Activated T-helper 1 cell treated with Interleukin-2 at 50 U/mL for 16 hours (primary cell): ENCODE measurements around the gene UGT1A9.
"Not testable (repeated sequence)": the region's sequence is repeated elsewhere in the genome, so short reads cannot be mapped to it uniquely, and the experiment has no call there.

Source experiments
- DNase-seq: peaks from one replicate; pipeline ENCODE4 v3.0.0-alpha.2; 2020; ENCODE audit warnings: low read depth

UGT1A9 gene

GRCh38 chr2:233671290-233672161 lies at the start of gene UGT1A9:
UGT1A9 (plus strand) TSS chr2:233671898; CDS start chr2:233671935, 37 bp downstream.
- no peak for DNase-seq

GRCh38 chr2:233627331-233628025 lies 44.2 kb upstream of the UGT1A9 start:
- DNase-seq = no peak

DNA sequence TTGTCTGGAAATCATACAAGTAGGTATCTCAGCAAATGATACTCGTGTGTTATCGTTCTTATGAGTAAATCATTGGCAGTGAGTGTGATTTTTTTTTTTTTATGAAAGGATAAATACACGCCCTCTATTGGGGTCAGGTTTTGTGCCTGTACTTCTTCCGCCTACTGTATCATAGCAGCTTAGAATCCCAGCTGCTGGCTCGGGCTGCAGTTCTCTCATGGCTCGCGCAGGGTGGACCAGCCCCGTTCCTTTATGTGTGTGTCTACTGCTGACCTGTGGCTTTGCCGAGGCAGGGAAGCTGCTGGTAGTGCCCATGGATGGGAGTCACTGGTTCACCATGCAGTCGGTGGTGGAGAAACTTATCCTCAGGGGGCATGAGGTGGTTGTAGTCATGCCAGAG lies 35.4 kb upstream of the UGT1A9 start, which contains the start of gene UGT1A10:
Gene UGT1A10 (plus strand): TSS at position 143 of the 400 bp plus-strand sequence. CDS start 75 bp downstream, at position 218.
- not testable (repeated sequence) for DNase-seq

DNA sequence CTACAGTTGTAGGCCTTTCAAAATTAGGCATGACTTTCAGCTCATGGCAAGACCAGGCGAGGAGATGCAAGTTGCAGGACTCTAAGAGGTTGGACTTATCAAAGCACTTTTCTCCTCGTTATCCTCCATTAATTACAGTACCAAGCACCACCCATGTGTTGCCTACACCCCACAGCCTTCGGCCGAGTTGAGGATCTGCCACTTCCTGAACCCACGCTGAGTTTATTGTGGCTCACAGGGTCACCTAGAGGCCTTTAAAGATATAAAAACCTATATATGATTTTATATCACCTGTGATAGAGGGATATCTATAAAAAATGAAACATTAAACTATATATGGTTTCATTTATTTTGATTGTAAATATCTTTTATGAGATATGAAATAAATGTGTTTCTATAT lies 32.9 kb upstream of the UGT1A9 start:
- no peak for DNase-seq

DNA sequence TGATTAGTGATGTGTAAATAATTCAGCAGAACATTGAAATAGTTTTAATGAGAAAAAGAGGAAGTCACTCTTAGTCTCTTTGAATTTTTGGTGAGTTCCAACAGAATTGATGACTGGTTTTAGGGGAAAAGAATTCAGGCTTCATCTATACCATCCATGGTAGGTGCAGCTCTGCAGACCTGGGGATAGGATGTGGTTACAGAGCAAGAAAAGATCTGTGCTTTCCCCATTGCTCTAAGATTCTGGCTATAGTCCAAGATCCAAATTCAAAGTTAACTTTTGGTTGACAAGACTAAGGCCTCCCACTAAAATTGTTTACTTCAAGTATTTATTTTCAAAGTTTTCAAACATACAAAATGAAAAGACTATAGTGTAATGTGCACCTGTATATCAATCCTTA lies 31.8 kb upstream of the UGT1A9 start:
- DNase-seq = no peak

GRCh38 chr2:233643128-233643527 lies 28.6 kb upstream of the UGT1A9 start:
- no peak for DNase-seq

GRCh38 chr2:233646033-233646432 lies 25.7 kb upstream of the UGT1A9 start:
- not testable (repeated sequence) for DNase-seq

DNA sequence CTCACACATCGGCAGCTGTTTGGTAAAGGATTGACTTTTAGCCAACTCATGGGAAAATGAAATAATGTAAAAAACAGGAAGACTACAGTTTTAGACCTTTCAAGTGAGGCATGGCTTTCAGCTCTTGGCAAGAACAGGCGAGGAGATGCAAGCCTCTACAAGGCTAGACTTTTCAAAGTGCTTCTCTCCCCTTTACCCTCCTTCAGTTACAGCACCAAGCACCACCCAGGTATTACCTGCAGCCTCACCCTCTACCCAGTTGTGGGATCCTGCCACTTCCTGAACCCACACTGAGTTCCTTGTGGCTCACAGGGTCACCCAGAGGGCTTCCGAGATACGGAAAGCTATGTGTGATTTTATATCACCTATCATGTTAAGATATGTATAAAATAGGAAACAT lies 20.7 kb upstream of the UGT1A9 start:
- DNase-seq = no peak

GRCh38 chr2:233651430-233651829 lies 20.3 kb upstream of the UGT1A9 start:
- DNase-seq = no peak

GRCh38 chr2:233654501-233654900 lies 17.2 kb upstream of the UGT1A9 start:
- DNase-seq = no peak

DNA sequence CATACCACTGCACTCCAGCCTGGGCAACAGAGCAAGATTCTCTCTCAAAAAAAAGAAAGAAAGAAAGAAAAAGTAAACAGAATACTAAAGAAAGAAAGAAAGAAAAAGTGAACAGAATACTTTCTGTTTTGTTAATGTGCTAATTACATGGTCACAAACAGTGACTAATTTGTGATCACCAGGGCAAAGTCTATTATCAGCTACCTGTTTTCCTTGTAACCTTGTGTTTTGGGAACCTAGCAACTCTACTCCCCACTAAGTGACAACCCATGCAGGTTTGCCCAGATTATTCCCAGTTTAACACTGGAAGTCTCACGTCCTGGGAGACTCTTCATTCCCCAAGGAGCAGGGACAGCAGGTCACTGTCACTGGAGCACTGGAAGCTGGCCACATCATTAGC lies 16.7 kb upstream of the UGT1A9 start:
- DNase-seq = no peak

GRCh38 chr2:233655943-233656342 lies 15.8 kb upstream of the UGT1A9 start:
- DNase-seq = not testable (repeated sequence)

- DNase-seq = no peak
Measured at GRCh38 chr2:233656443-233656842, 15.3 kb upstream of the UGT1A9 start.

- no peak for DNase-seq
Measured at GRCh38 chr2:233658610-233659009, 13.1 kb upstream of the UGT1A9 start.

GRCh38 chr2:233663911-233664310 lies 7.8 kb upstream of the UGT1A9 start:
- no peak for DNase-seq

DNA sequence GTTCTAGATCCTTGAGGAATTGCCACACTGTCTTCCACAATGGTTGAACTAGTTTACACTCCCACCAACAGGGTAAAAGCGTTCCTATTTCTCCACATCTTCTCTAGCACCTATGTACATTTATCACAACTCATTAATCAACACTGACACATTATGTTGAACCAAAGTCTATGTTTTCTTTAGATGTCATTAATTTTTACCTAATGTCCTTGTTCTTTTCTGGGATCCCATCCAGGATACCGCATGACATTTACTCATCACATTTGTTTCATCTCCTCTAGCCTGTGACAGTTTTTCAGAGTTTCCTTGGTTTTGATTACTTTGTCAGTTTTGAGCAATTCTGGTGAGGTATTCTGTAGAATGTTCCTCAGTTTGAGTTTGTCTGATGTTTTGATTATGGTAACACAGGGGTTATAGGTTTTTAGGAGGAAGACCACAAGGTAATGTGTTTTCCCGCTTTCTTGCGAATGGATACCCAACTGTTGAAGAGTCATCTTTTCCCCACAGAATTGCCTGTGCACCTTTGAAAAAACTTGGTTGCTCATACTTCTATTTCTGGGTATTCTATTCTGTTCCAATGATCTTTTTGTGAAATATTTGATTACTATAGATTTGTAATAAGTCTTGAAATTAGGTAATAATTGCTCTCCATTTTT lies 3.0 kb upstream of the UGT1A9 start:
- DNase-seq = no peak

- DNase-seq = no peak
Measured at GRCh38 chr2:233672886-233673285, 1.2 kb downstream of the UGT1A9 start.

DNA sequence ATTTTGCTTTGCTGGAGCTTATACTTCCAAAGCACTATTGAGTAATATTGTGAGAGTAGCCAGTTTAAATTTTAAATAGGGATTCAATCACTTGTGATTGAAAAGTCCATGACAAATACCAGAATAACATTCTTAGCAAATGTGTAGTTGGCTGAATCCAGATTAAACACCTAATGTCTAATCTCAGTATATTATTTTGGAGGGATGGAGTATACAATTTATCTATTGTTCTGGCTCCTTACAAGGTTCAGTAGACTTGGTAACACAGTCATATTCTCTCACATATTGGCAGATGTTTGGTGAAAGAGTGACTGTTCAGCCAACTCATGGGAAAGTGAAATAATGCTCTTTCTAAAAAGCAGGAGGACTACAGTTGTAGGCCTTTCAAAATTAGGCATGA lies 2.2 kb downstream of the UGT1A9 start:
- no peak for DNase-seq

DNA sequence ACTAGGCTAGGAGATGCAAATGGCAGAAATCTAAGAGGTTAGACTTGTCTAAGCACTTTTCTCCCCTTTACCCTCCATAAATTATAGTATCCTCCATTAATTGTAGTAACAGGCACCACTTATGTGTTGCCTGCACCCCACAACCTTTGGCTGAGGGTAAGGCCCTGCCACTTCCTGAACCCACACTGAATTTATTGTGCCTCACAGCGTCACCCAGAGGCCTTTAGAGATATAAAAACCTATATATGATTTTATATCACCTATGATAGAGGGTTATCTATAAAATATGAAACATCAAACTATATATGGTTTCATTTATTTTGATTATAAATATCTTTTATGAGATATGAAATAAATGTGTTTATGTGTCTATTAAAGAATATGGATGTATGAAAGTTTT lies 2.6 kb downstream of the UGT1A9 start:
- no peak for DNase-seq

DNA sequence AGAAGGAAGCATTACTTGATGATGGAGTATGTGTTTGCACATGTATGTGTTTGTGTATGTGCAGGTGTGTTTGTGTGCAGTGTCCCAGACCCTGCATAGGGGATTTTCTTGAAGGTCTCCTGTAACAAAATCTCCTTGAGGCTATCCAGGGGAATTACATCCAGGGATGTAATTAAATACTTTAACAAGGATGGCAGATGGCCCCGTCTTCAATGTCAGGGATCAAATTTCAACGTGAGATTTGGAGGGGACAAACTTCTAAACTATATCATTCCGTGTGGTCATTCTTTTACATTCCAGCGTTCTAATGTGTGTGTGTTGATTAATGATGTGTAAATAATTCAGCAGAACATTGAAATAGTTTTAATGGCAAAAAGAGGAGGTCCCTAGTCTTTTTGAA lies 3.3 kb downstream of the UGT1A9 start:
- DNase-seq = no peak

GRCh38 chr2:233676046-233676445 lies 4.3 kb downstream of the UGT1A9 start:
- DNase-seq = no peak

GRCh38 chr2:233679196-233679595 lies 7.5 kb downstream of the UGT1A9 start:
- DNase-seq = no peak
